T-helper 17 cell (primary cell): ENCODE data around the gene CSKMT. TPM values are rescaled to one million over a fixed set of nuclear protein-coding genes. Genes with fewer than 3 reads are reported as not detected.
"Not testable (repeated sequence)": the region's sequence is repeated elsewhere in the genome, so short reads cannot be mapped to it uniquely, and the experiment has no call there.

Experiments used
- ATAC-seq: fragments of 150-1000 bp; cut with Tn5 transposase; 2 replicates; pipeline ENCODE4 v1.10.0; 2021; ENCODE audit warnings: mild to moderate bottlenecking, moderate library complexity
- DNase-seq, 3 donors: peaks; one replicate each; pipeline versions ENCODE4 v3.0.0 to v3.0.0-alpha.2; 2020 to 2021
- H3K9me3 ChIP-seq: one replicate; pipeline ENCODE4 v1.7.0; 2013; ENCODE audit warnings: low read length, mild to moderate bottlenecking; ENCODE audit not compliant: control insufficient read depth, poor library complexity, severe bottlenecking
- H3K27ac Mint-ChIP-seq: one replicate; pipeline ENCODE4 v1.8.0; 2022; ENCODE audit warnings: mild to moderate bottlenecking, moderate library complexity, mixed read lengths
- H3K27me3 Mint-ChIP-seq: one replicate; pipeline ENCODE4 v1.8.0; 2022; ENCODE audit warnings: mixed read lengths
- H3K36me3 Mint-ChIP-seq: one replicate; pipeline ENCODE4 v1.8.0; 2022; ENCODE audit warnings: low read depth, mixed read lengths
- H3K4me1 Mint-ChIP-seq: one replicate; pipeline ENCODE4 v1.8.0; 2022; ENCODE audit warnings: mild to moderate bottlenecking, mixed read lengths
- H3K4me3 Mint-ChIP-seq: one replicate; pipeline ENCODE4 v1.8.0; 2022; ENCODE audit warnings: mild to moderate bottlenecking, moderate library complexity, mixed read lengths
- total RNA-seq, 4 donors: library from RNA in 2 of 4; stranded (reverse) in 2 of 4; gene quantifications; one replicate each; pipeline ENCODE4 v1.2.3 and lab custom pipeline; 2022 to 2026

Gene CSKMT
- total RNA-seq, 2 donors from 2014 or later = 8.0 to 15.9 TPM

- Mint-ChIP-seq H3K4me3 (peak overlapping the region; percentile 99), H3K36me3 (no peaks in the 10 kb centered on the region), H3K4me1 (peaks cover 36% of the 10 kb centered on the region), H3K27me3 (no peaks in the 10 kb centered on the region), H3K27ac (peak overlapping the region; percentile 96)
- no peaks in the 10 kb centered on the region for H3K9me3 ChIP-seq
- ATAC-seq (no peak), DNase-seq (no peak)
Observed at GRCh38 chr11:62669420-62670161, 4.5 kb downstream of the CSKMT start.

GRCh38 chr11:62671236-62671607 lies 6.1 kb downstream of the CSKMT start:
- Mint-ChIP-seq H3K36me3 (peaks cover 3% of the 10 kb centered on the region), H3K27me3 (no peaks in the 10 kb centered on the region), H3K27ac (peak overlapping the region; percentile 96), H3K4me1 (peaks cover 35% of the 10 kb centered on the region), H3K4me3 (peak overlapping the region; percentile 99)
- DNase-seq = peak in 1 of 3 donors; percentile 21
- no peaks in the 10 kb centered on the region for H3K9me3 ChIP-seq
- ATAC-seq = peak; percentile 59

DNA sequence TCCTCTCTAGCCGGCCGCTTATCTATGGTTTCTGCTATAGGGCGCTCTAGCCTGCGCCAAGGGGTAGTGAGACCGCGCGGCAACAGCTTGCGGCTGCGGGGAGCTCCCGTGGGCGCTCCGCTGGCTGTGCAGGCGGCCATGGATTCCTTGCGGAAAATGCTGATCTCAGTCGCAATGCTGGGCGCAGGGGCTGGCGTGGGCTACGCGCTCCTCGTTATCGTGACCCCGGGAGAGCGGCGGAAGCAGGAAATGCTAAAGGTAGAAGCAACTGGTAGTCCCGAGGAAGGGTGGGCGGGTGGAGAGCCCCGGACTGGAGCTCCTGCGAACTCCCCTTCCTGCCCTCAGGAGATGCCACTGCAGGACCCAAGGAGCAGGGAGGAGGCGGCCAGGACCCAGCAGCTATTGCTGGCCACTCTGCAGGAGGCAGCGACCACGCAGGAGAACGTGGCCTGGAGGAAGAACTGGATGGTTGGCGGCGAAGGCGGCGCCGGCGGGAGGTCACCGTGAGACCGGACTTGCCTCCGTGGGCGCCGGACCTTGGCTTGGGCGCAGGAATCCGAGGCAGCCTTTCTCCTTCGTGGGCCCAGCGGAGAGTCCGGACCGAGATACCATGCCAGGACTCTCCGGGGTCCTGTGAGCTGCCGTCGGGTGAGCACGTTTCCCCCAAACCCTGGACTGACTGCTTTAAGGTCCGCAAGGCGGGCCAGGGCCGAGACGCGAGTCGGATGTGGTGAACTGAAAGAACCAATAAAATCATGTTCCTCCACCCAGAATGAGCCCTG lies 6.7 kb downstream of the CSKMT start, which contains the start of the genes LBHD1 and UQCC3:
TSS of gene LBHD1 (minus strand) at position 660 of the 782 bp plus-strand sequence. CDS start 2,236 bp downstream, outside the sequence.
TSS of gene UQCC3 (plus strand) at position 66 of the 782 bp plus-strand sequence. CDS start at position 139, 73 bp downstream.
- peak; percentile 81 for ATAC-seq
- no peaks in the 10 kb centered on the region for H3K27me3 Mint-ChIP-seq
- peak within 1 kb of the TSS; percentile 99 for H3K4me3 Mint-ChIP-seq
- H3K9me3 ChIP-seq = no peaks in the 10 kb centered on the region
- peaks cover 3% of the 10 kb centered on the region for H3K36me3 Mint-ChIP-seq
- DNase-seq = peak; percentile 51 to 63 (median 62)
- H3K27ac Mint-ChIP-seq = peak within 1 kb of the TSS; percentile 96
- H3K4me1 Mint-ChIP-seq = peaks cover 35% of the 10 kb centered on the region

- peak overlapping the region; percentile 99 for H3K4me3 Mint-ChIP-seq
- no peak for ATAC-seq
- DNase-seq = no peak
- peaks cover 5% of the 10 kb centered on the region for H3K36me3 Mint-ChIP-seq
- peaks cover 41% of the 10 kb centered on the region for H3K4me1 Mint-ChIP-seq
- H3K27me3 Mint-ChIP-seq = no peaks in the 10 kb centered on the region
- H3K27ac Mint-ChIP-seq = peak overlapping the region; percentile 96
- H3K9me3 ChIP-seq = no peaks in the 10 kb centered on the region
Observed at GRCh38 chr11:62673196-62673525, 8.0 kb downstream of the CSKMT start.

- not testable (repeated sequence) for DNase-seq, H3K4me3 Mint-ChIP-seq, ATAC-seq, H3K9me3 ChIP-seq, H3K27me3 Mint-ChIP-seq, H3K36me3 Mint-ChIP-seq
- H3K4me1 Mint-ChIP-seq = peaks cover 46% of the 10 kb centered on the region
- H3K27ac Mint-ChIP-seq = peak overlapping the region; percentile 63
Observed at GRCh38 chr11:62675415-62675814, 10.3 kb downstream of the CSKMT start.

- Mint-ChIP-seq H3K4me3 (peak overlapping the region; percentile 91), H3K27ac (peak overlapping the region; percentile 97), H3K4me1 (peaks cover 38% of the 10 kb centered on the region), H3K36me3 (peaks cover 5% of the 10 kb centered on the region), H3K27me3 (no peaks in the 10 kb centered on the region)
- no peaks in the 10 kb centered on the region for H3K9me3 ChIP-seq
- ATAC-seq = no peak
- DNase-seq = no peak
Observed at GRCh38 chr11:62676698-62677097, 11.6 kb downstream of the CSKMT start.

DNA sequence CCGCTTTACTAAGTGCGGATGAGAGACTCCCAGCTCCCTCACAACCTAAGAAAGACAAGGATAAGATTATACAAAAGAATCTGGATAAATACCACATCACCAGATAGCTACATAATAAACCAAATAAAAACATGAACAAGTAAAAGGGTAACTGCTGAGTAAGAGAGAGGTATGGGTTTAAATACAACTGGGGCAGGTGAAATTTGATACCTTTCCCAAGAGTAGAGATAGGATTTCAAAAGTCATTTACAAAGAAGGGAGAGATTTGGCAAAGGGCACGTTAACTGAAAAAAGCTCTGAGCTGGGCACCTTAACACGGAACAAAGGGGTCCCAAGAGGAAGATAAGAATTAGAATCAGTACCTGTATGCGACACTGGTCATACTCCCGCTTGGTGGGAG lies 12.0 kb downstream of the CSKMT start:
- H3K9me3 ChIP-seq = no peaks in the 10 kb centered on the region
- H3K4me1 Mint-ChIP-seq = peaks cover 37% of the 10 kb centered on the region

GRCh38 chr11:62677714-62678113 lies 12.6 kb downstream of the CSKMT start:
- Mint-ChIP-seq H3K27ac (peak overlapping the region; percentile 97), H3K4me3 (peak overlapping the region; percentile 91), H3K36me3 (peaks cover 5% of the 10 kb centered on the region), H3K27me3 (no peaks in the 10 kb centered on the region), H3K4me1 (peaks cover 33% of the 10 kb centered on the region)
- DNase-seq (no peak), ATAC-seq (no peak)
- no peaks in the 10 kb centered on the region for H3K9me3 ChIP-seq

More for the DNA sequence above, 12.0 kb downstream of the CSKMT start:
- H3K36me3 Mint-ChIP-seq = peaks cover 5% of the 10 kb centered on the region
- DNase-seq = no peak
- peak overlapping the region; percentile 97 for H3K27ac Mint-ChIP-seq
- H3K4me3 Mint-ChIP-seq = peak overlapping the region; percentile 91
- no peaks in the 10 kb centered on the region for H3K27me3 Mint-ChIP-seq
- no peak for ATAC-seq

GRCh38 chr11:62678433-62678769 lies 13.3 kb downstream of the CSKMT start:
- Mint-ChIP-seq H3K27ac (peak overlapping the region; percentile 97), H3K4me3 (peak overlapping the region; percentile 91), H3K36me3 (peaks cover 5% of the 10 kb centered on the region), H3K27me3 (no peaks in the 10 kb centered on the region), H3K4me1 (peaks cover 31% of the 10 kb centered on the region)
- no peaks in the 10 kb centered on the region for H3K9me3 ChIP-seq
- ATAC-seq (no peak), DNase-seq (no peak)

DNA sequence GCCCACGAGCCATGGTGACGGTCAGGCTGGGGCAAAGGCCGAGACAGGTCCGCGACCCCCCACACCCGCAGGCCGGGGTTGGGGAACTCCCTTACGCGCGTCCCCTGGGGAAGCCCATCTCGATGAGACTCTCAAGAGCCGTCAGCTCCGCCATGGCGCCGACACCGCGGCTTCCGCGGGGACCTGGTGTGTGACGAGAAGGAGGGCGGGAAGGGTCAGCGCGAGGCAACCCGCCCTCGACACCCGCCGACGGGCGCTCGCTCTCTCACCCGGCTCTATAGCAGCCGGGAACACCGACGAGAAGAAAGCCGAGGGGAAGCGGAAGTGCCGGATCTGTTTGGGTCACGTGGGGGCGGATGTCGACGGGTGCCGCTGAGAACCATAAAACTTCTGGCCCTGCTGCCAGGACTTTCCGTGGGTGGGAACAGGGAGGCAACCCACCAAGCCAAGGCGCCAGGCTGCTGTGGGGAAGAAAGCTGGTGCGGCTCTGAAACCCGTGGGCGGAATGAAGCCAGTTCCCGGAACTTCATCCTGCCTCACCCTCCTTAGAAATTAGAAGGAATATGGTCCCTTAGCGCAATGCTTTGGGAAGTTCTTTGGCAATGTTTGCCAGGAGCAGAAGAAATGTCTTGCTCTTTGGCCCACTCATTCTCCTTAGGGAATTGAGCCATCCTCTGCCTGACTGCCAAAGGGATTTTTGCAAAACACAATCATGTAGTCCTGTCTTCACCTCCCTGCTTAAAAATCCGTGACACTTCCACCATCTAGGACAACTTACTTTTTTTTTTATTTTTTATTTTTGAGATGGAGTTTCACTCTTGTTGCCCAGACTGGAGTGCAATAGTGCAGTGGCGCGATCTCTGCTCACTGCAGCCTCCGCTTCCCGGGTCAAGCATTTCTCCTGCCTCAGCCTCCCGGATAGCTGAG lies 13.9 kb downstream of the CSKMT start, which contains the start of gene UBXN1:
TSS of gene UBXN1 (minus strand) at position 304 of the 927 bp plus-strand sequence. CDS start at position 154, 150 bp downstream.
- H3K27ac Mint-ChIP-seq = peak within 1 kb of the TSS; percentile 97

GRCh38 chr11:62680825-62681240 lies 15.7 kb downstream of the CSKMT start:
- no peaks in the 10 kb centered on the region for H3K9me3 ChIP-seq
- ATAC-seq (peak; percentile 72), DNase-seq (no peak)
- Mint-ChIP-seq H3K4me1 (peaks cover 28% of the 10 kb centered on the region), H3K4me3 (peak overlapping the region; percentile 45), H3K27me3 (no peaks in the 10 kb centered on the region), H3K27ac (peak overlapping the region; percentile 97), H3K36me3 (peaks cover 2% of the 10 kb centered on the region)

More for the DNA sequence above, 13.9 kb downstream of the CSKMT start, which contains the start of gene UBXN1:
- H3K9me3 ChIP-seq = no peaks in the 10 kb centered on the region
- peaks cover 5% of the 10 kb centered on the region for H3K36me3 Mint-ChIP-seq
- DNase-seq (peak; percentile 64 to 75 (median 69)), ATAC-seq (peak; percentile 84)
- peak within 1 kb of the TSS; percentile 91 for H3K4me3 Mint-ChIP-seq
- peaks cover 31% of the 10 kb centered on the region for H3K4me1 Mint-ChIP-seq
- no peaks in the 10 kb centered on the region for H3K27me3 Mint-ChIP-seq

- no peaks in the 10 kb centered on the region for H3K9me3 ChIP-seq
- H3K4me3 Mint-ChIP-seq = no peak overlapping the region
- ATAC-seq (no peak), DNase-seq (no peak)
- no peak overlapping the region for H3K27ac Mint-ChIP-seq
- H3K27me3 Mint-ChIP-seq = no peaks in the 10 kb centered on the region
- peaks cover 17% of the 10 kb centered on the region for H3K4me1 Mint-ChIP-seq
- peaks cover 2% of the 10 kb centered on the region for H3K36me3 Mint-ChIP-seq
Observed at GRCh38 chr11:62682518-62682917, 17.4 kb downstream of the CSKMT start.
